KMS-11 (cell line): ENCODE measurements around the gene NAV2.

ENCODE experiments used
- H2AFZ ChIP-seq: fragments of 200-600 bp; sonication (generic); 2 replicates; pipeline ENCODE4 v1.6.1; 2016; ENCODE audit warnings: antibody characterized with exemption, mixed run types, low read depth
- H3K27ac ChIP-seq: fragments of 200-600 bp; sonication (generic); 2 replicates; pipeline ENCODE4 v1.6.1; 2016; ENCODE audit warnings: mild to moderate bottlenecking, mixed run types
- H3K27me3 ChIP-seq: fragments of 200-600 bp; sonication (generic); 2 replicates; pipeline ENCODE4 v1.6.1; 2017; ENCODE audit warnings: mild to moderate bottlenecking, low read depth, mixed run types, moderate library complexity; ENCODE audit not compliant: insufficient read depth
- H3K36me3 ChIP-seq: fragments of 200-600 bp; sonication (generic); 2 replicates; pipeline ENCODE4 v1.6.1; 2017; ENCODE audit warnings: mild to moderate bottlenecking, mixed run types; ENCODE audit not compliant: insufficient read depth
- H3K4me1 ChIP-seq: fragments of 200-600 bp; sonication (generic); 2 replicates; pipeline ENCODE4 v1.6.1; 2016; ENCODE audit warnings: mild to moderate bottlenecking, low read depth, mixed run types; ENCODE audit not compliant: poor library complexity, severe bottlenecking
- H3K4me2 ChIP-seq: fragments of 200-600 bp; sonication (generic); 2 replicates; pipeline ENCODE4 v1.7.0; 2016; ENCODE audit warnings: mild to moderate bottlenecking, mixed run types
- H3K4me3 ChIP-seq: fragments of 200-600 bp; sonication (generic); IDR thresholded peaks from 2 replicates; pipeline ENCODE4 v1.6.1; 2017; ENCODE audit warnings: low read depth, low read length, mixed read lengths; ENCODE audit not compliant: insufficient read depth
- H3K79me2 ChIP-seq: fragments of 200-600 bp; sonication (generic); 2 replicates; pipeline ENCODE4 v1.6.1; 2016; ENCODE audit warnings: low read depth, mixed run types; ENCODE audit not compliant: insufficient read depth
- H3K9ac ChIP-seq: fragments of 200-600 bp; sonication (generic); 2 replicates; pipeline ENCODE4 v1.6.1; 2016; ENCODE audit warnings: mild to moderate bottlenecking, mixed run types
- H4K20me1 ChIP-seq: fragments of 200-600 bp; sonication (generic); 2 replicates; pipeline ENCODE4 v1.6.1; 2016; ENCODE audit warnings: mild to moderate bottlenecking, mixed run types; ENCODE audit not compliant: insufficient read depth
- CTCF ChIP-seq: fragments of 200-600 bp; sonication (generic); conservative IDR thresholded peaks from 2 replicates; pipeline ENCODE4 v1.6.1; 2017; ENCODE audit warnings: low read depth, mild to moderate bottlenecking, antibody characterized with exemption, low read length, moderate library complexity, mixed read lengths

The NAV2 gene

GRCh38 chr11:19864141-19865140 lies 151.8 kb downstream of the NAV2 start:
- Histone ChIP-seq H3K27ac (no peak overlapping the region), H3K79me2 (no peaks in the 10 kb centered on the region)
- TF ChIP-seq CTCF = no peak

DNA sequence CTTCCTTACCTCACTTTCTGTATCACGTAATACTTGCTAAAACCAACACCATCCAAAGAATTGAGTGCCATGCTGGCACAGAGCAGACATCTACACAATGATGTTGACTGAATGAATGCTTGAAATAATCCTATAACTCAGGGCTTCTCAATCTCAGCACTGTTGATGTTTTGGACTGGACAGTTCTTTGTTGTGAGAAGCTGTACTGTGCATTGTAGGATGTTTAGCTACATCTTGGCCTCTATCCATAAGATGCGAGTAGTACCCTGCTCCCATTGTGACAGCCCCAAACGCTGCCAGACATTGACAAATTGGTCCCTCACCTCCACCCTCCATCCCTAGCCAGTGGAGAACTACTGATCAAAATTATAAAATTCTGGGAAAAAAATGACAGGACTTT lies 153.4 kb downstream of the NAV2 start:
- H3K27me3 ChIP-seq = no peaks in the 10 kb centered on the region
- no peaks in the 10 kb centered on the region for H3K4me1 ChIP-seq
- no peaks in the 10 kb centered on the region for H4K20me1 ChIP-seq
- no peaks in the 10 kb centered on the region for H3K36me3 ChIP-seq
- no peaks in the 10 kb centered on the region for H3K79me2 ChIP-seq
- H2AFZ ChIP-seq = no peak overlapping the region
- TF ChIP-seq CTCF = no peak
- no peak overlapping the region for H3K4me3 ChIP-seq
- no peak overlapping the region for H3K4me2 ChIP-seq
- H3K27ac ChIP-seq = no peak overlapping the region
- H3K9ac ChIP-seq = no peak overlapping the region

More at GRCh38 chr11:19864141-19865140, 151.8 kb downstream of the NAV2 start:
- H2AFZ ChIP-seq = no peak overlapping the region
- H3K4me3 ChIP-seq = no peak overlapping the region
- H3K27me3 ChIP-seq = no peaks in the 10 kb centered on the region
- no peaks in the 10 kb centered on the region for H3K4me1 ChIP-seq
- H4K20me1 ChIP-seq = no peaks in the 10 kb centered on the region
- H3K4me2 ChIP-seq = no peak overlapping the region
- no peak overlapping the region for H3K9ac ChIP-seq
- no peaks in the 10 kb centered on the region for H3K36me3 ChIP-seq

GRCh38 chr11:19866521-19866920 lies 153.9 kb downstream of the NAV2 start:
- Histone ChIP-seq H3K4me2 (no peak overlapping the region), H3K4me3 (no peak overlapping the region), H3K27ac (no peak overlapping the region), H4K20me1 (no peaks in the 10 kb centered on the region), H2AFZ (no peak overlapping the region), H3K36me3 (no peaks in the 10 kb centered on the region), H3K4me1 (no peaks in the 10 kb centered on the region), H3K79me2 (no peaks in the 10 kb centered on the region), H3K9ac (no peak overlapping the region), H3K27me3 (no peaks in the 10 kb centered on the region)
- no peak for TF ChIP-seq CTCF

DNA sequence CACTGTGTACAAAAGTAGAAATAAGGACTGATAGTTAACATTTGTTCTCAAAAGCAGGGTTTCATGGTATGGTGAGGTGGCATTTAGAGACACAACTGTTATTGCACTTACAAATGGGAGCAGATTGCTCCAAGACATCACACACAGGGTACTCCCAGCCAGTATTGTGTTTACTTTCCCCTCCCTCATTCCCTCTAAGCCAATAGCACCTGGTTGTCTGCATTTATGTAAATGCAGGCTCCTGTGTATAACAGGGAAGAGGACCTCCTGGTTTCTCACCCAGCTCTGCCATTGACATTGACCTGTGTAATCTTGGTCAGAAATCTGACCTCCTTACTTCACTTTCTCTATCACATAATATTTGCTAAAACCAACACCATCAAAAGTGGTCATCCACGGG lies 154.4 kb downstream of the NAV2 start:
- Histone ChIP-seq H3K27ac (no peak overlapping the region), H3K9ac (no peak overlapping the region), H3K27me3 (no peaks in the 10 kb centered on the region), H2AFZ (no peak overlapping the region), H3K79me2 (no peaks in the 10 kb centered on the region), H3K4me1 (no peaks in the 10 kb centered on the region), H3K4me3 (no peak overlapping the region), H3K36me3 (no peaks in the 10 kb centered on the region), H4K20me1 (no peaks in the 10 kb centered on the region), H3K4me2 (no peak overlapping the region)
- no peak for TF ChIP-seq CTCF
